AG10803 (cell line): ENCODE data around the gene B4GALT6.
A peak's percentile ranks its signal among the peaks of the same experiment; 100 is the strongest.

Source experiments
- DNase-seq: peaks from one replicate; pipeline ENCODE4 v3.0.0; 2010; ENCODE audit warnings: low read depth
- H3K4me3 ChIP-seq: 2 replicates; pipeline ENCODE4 v1.5.1; 2011; ENCODE audit warnings: mild to moderate bottlenecking, low read length, control low read depth
- TF ChIP-seq, protein P1 (sequence below): conservative IDR thresholded peaks from 2 replicates; pipeline ENCODE4 v1.5.1; 2011; ENCODE audit warnings: mild to moderate bottlenecking, low read length, control low read depth, inconsistent platforms

B4GALT6 gene

GRCh38 chr18:31632356-31632755 lies 52.0 kb downstream of the B4GALT6 start:
- TF ChIP-seq, protein P1, sequence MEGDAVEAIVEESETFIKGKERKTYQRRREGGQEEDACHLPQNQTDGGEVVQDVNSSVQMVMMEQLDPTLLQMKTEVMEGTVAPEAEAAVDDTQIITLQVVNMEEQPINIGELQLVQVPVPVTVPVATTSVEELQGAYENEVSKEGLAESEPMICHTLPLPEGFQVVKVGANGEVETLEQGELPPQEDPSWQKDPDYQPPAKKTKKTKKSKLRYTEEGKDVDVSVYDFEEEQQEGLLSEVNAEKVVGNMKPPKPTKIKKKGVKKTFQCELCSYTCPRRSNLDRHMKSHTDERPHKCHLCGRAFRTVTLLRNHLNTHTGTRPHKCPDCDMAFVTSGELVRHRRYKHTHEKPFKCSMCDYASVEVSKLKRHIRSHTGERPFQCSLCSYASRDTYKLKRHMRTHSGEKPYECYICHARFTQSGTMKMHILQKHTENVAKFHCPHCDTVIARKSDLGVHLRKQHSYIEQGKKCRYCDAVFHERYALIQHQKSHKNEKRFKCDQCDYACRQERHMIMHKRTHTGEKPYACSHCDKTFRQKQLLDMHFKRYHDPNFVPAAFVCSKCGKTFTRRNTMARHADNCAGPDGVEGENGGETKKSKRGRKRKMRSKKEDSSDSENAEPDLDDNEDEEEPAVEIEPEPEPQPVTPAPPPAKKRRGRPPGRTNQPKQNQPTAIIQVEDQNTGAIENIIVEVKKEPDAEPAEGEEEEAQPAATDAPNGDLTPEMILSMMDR = no peak
- no peak for DNase-seq
- H3K4me3 ChIP-seq = no peak overlapping the region

GRCh38 chr18:31631526-31631925 lies 52.9 kb downstream of the B4GALT6 start:
- no peak for DNase-seq
- H3K4me3 ChIP-seq = no peak overlapping the region
- TF ChIP-seq, protein P1 = no peak

DNA sequence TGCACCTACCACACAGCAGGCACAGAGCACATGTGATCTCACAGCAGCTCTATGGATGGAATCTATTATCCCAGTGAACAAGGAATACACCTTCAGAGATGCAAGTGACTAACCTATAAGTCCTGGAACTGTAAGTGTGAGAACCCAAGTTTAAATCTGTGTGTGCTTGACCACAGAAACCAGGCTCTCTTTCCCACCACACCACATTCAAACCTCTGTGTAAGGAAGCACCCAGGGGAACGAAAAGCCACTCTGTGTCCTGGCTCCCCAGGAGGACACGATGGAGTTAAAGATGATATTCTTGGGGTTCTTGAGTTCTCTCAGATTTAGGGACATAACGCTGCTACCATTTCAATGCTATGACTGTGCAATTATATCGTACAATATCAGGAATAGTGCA lies 53.8 kb downstream of the B4GALT6 start:
- DNase-seq = no peak
- H3K4me3 ChIP-seq = no peak overlapping the region
- TF ChIP-seq, protein P1 = no peak

- no peak for DNase-seq
- no peak overlapping the region for H3K4me3 ChIP-seq
- TF ChIP-seq, protein P1 = 0 out of 2 replicates have a peak, but pooled peaks have one; percentile 6
Measured at GRCh38 chr18:31626409-31626808, 58.0 kb downstream of the B4GALT6 start.

DNA sequence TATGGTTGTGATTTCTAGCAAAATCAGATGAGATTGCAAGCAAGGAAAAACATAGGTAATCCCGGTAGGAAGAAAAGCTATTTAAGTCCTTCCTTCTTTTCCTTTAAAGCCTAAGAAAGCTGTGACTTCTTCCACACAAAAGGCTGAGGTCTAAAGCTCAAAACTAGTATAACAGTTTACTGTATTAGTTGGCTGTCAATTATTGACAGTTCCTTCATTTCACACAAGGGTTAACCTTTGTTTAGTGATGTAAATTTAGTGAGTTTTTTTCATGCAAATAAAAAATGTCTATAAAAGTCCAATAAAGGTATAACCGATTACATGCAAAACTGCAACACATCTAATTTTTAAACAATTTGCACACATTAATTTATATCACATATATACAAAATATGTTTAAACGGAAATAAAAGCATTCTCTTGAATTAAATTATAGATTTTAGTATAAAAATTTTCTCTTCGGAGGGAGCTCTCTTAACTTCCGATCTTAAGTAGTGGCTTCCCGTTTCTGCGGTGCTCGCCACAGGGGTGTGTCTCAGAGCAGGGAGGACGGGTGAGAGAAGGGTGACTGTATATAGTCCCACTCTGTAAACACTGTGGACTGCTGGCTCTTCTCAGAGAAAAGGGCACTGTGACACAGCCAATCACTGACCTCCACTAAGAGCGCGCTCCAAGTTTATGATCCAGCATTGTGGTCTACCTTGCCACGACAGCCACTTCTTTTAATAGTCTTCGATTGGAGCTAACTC lies 59.3 kb downstream of the B4GALT6 start:
- no peak overlapping the region for H3K4me3 ChIP-seq
- DNase-seq = no peak
- TF ChIP-seq, protein P1 = no peak

DNA sequence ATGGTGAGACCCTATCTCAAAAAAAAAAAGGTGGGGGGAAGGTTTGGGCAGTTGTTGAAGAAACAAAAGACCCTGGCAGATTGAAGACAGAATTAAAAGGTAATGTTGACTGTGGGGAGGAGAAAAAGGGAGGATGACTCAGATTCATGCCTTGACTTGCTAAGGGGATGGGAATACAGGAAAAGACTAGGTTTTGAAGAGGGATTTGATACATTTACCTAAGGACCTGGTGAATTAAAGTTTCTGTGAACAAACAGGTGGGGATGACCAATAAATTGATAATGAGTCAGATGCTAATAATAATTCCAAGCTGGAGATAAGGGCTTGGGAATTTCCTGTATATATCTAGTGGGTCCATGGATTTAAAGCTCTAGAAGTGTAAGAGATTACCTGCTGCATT lies 65.1 kb downstream of the B4GALT6 start:
- TF ChIP-seq, protein P1 = no peak
- DNase-seq = no peak
- no peak overlapping the region for H3K4me3 ChIP-seq

DNA sequence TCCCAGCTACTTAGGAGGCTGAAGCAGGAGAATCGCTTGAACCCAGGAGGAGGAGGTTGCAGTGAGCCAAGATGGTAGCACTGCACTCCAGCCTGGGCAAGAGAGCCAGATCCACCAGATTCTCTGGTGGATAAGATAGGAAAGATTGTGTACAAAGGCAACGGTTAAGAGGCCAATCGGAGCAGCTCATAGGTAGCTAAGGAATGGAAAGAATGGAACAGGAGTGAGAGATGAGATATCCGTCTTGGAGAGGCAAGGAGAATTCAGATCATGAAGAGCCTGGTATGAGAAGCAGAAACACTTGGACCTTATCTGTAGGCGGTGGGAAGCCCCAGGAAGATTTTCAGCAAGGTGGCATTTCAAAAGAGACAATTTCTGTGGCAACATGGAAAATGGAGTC lies 65.6 kb downstream of the B4GALT6 start:
- TF ChIP-seq, protein P1 = no peak
- H3K4me3 ChIP-seq = no peak overlapping the region
- no peak for DNase-seq
